Naive B cell (primary cell): ENCODE results near the gene SMTNL1. TPM values are rescaled to one million over a fixed set of nuclear protein-coding genes. Genes with fewer than 3 reads are reported as not detected.

Experiments used
- ATAC-seq, 2 donors: fragments of 150-1000 bp; cut with Tn5 transposase; 2 replicates each; pipeline ENCODE4 v1.10.0; 2021; ENCODE audit warnings: low read depth in 2 of 2, mild to moderate bottlenecking in 2 of 2, moderate library complexity in 2 of 2
- DNase-seq: peaks from one replicate; pipeline ENCODE4 v3.0.0; 2022
- H3K27ac Mint-ChIP-seq, 6 donors: one replicate each; pipeline ENCODE4 v1.8.0; 2020 to 2022; ENCODE audit warnings: mild to moderate bottlenecking in 6 of 6, mixed read lengths in 6 of 6, moderate library complexity in 5 of 6, inconsistent platforms in 2 of 6
- H3K27me3 Mint-ChIP-seq, 3 donors: one replicate each; pipeline ENCODE4 v1.8.0; 2021 to 2022; ENCODE audit warnings: mixed read lengths in 3 of 3, mild to moderate bottlenecking in 1 of 3
- H3K36me3 Mint-ChIP-seq, 2 donors: one replicate each; pipeline ENCODE4 v1.8.0; 2020 to 2022; ENCODE audit warnings: mixed read lengths in 2 of 2, inconsistent platforms in 1 of 2, mild to moderate bottlenecking in 1 of 2
- H3K4me1 Mint-ChIP-seq, 3 donors: one replicate each; pipeline ENCODE4 v1.8.0; 2020 to 2022; ENCODE audit warnings: mixed read lengths in 3 of 3, inconsistent platforms in 1 of 3, mild to moderate bottlenecking in 1 of 3, moderate library complexity in 1 of 3
- H3K4me3 Mint-ChIP-seq, 8 donors: one replicate each; pipeline ENCODE4 v1.8.0; 2020 to 2022; ENCODE audit warnings: mild to moderate bottlenecking in 8 of 8, mixed read lengths in 8 of 8, moderate library complexity in 8 of 8, inconsistent platforms in 2 of 8
- H3K9me3 Mint-ChIP-seq, 7 donors: one replicate each; pipeline ENCODE4 v1.8.0; 2020 to 2022; ENCODE audit warnings: mixed read lengths in 7 of 7, mild to moderate bottlenecking in 5 of 7, inconsistent platforms in 2 of 7, moderate library complexity in 1 of 7
- polyA plus RNA-seq, 6 donors: library from polyadenylated mRNA; unstranded; fragments of 300-500 nt; fragmentation: Illumina TruSeq; gene quantifications; one replicate each; pipeline ENCODE4 v1.2.3, GENCODE V29; 2021; ENCODE audit warnings: low read depth in 6 of 6

SMTNL1 gene
- polyA plus RNA-seq, 6 donors from 2014 or later, result 0.18 to 0.40 (median 0.34) TPM; not detected in 3

- H3K4me1 Mint-ChIP-seq, result peaks cover 0 to 12% (median 0%) of the 10 kb centered on the region in 3 donors
- H3K27ac Mint-ChIP-seq, result no peak overlapping the region
- no peaks in the 10 kb centered on the region for H3K9me3 Mint-ChIP-seq
- H3K4me3 Mint-ChIP-seq, result peak overlapping the region in 1 of 8 donors; percentile 50
- no peaks in the 10 kb centered on the region for H3K27me3 Mint-ChIP-seq
- DNase-seq (no peak), ATAC-seq (no peak)
- H3K36me3 Mint-ChIP-seq, result peaks cover 0 to 3% of the 10 kb centered on the region in 2 donors
These were observed 36.9 kb upstream of the SMTNL1 start for GRCh38 chr11:57500515-57500914.

- no peaks in the 10 kb centered on the region for H3K27me3 Mint-ChIP-seq
- peak overlapping the region in 1 of 6 donors; percentile 34 for H3K27ac Mint-ChIP-seq
- no peaks in the 10 kb centered on the region for H3K9me3 Mint-ChIP-seq
- ATAC-seq (no peak), DNase-seq (no peak)
- H3K4me3 Mint-ChIP-seq, result no peak overlapping the region
- peaks cover 0 to 2% of the 10 kb centered on the region in 2 donors for H3K36me3 Mint-ChIP-seq
- H3K4me1 Mint-ChIP-seq, result peaks cover 0 to 12% (median 0%) of the 10 kb centered on the region in 3 donors
These were observed 36.5 kb upstream of the SMTNL1 start for GRCh38 chr11:57500926-57501325.

GRCh38 chr11:57501953-57502352 is 35.4 kb upstream of the SMTNL1 start:
- peaks cover 0 to 12% (median 0%) of the 10 kb centered on the region in 3 donors for H3K4me1 Mint-ChIP-seq
- ATAC-seq, result no peak
- DNase-seq, result no peak
- H3K27ac Mint-ChIP-seq, result no peak overlapping the region
- peak overlapping the region in 1 of 8 donors; percentile 49 for H3K4me3 Mint-ChIP-seq
- no peaks in the 10 kb centered on the region for H3K9me3 Mint-ChIP-seq
- H3K27me3 Mint-ChIP-seq, result no peaks in the 10 kb centered on the region
- H3K36me3 Mint-ChIP-seq, result no peaks in the 10 kb centered on the region

DNA sequence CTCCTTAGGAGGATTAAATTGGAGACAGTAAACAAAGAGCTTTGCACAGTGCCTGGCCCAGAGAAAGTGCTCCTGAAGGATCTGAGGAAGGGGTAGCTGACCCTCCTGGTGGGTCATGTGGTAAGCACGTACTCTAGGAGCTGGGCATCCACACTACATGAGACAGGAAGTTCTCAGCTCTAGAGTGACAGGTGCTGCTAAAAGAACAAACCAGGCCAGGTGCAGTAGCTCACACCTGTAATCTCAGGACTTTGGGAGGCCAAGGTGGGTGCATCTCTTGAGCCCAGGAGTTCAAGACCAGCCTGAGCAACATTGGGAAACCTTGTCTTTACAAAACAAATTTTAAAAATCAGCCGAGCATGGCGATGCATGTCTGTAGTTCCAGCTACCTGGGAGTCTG is 35.0 kb upstream of the SMTNL1 start:
- no peaks in the 10 kb centered on the region for H3K36me3 Mint-ChIP-seq
- H3K9me3 Mint-ChIP-seq, result no peaks in the 10 kb centered on the region
- ATAC-seq, result no peak
- no peak overlapping the region for H3K27ac Mint-ChIP-seq
- H3K4me1 Mint-ChIP-seq, result peaks cover 0 to 12% (median 0%) of the 10 kb centered on the region in 3 donors
- no peak for DNase-seq
- no peaks in the 10 kb centered on the region for H3K27me3 Mint-ChIP-seq
- H3K4me3 Mint-ChIP-seq, result no peak overlapping the region

DNA sequence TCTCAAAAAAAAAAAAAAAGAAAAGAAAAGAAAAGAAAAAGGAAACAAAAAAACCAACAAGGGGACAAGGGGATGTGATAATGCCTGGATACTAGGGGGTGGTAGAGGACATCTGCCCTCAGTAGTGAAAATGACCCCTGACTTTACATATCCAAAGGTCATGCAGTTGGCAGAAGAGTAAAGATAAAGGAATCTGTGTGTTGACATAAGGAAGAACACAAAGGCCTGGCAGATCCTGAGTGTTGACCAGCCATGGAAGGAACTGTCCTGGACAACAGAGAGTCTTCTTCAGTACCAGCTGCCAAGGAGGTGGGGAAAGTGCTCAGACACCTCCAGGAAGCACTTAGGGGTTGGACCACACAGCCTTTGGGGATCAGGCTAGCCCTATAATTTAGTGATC is 34.5 kb upstream of the SMTNL1 start:
- peaks cover 0 to 12% (median 0%) of the 10 kb centered on the region in 3 donors for H3K4me1 Mint-ChIP-seq
- H3K27ac Mint-ChIP-seq, result peak overlapping the region in 1 of 6 donors; percentile 68
- no peaks in the 10 kb centered on the region for H3K9me3 Mint-ChIP-seq
- H3K4me3 Mint-ChIP-seq, result no peak overlapping the region
- H3K27me3 Mint-ChIP-seq, result no peaks in the 10 kb centered on the region
- DNase-seq, result no peak
- ATAC-seq, result no peak
- H3K36me3 Mint-ChIP-seq, result no peaks in the 10 kb centered on the region

DNA sequence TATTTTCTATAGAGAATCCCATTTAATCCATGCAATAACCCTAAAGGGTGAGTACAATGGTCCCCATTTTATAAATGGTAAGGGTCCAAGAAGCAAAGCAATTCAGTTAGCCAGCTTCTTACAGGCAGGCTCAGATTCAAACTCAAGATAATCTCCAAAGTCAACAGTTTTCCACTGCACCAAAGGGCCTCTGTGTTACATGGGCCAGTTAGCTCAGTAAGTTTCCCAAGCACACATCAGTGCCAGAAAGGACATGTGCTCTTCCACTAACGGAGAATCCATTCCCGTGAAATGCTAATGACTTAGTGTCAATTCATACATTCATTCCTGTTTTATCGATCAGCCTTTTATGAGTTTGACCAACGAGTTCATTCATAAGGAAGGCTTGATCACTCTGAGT is 32.9 kb upstream of the SMTNL1 start:
- no peak overlapping the region for H3K27ac Mint-ChIP-seq
- no peak overlapping the region for H3K4me3 Mint-ChIP-seq
- DNase-seq (no peak), ATAC-seq (no peak)
- no peaks in the 10 kb centered on the region for H3K36me3 Mint-ChIP-seq
- H3K4me1 Mint-ChIP-seq, result peaks cover 0 to 11% (median 0%) of the 10 kb centered on the region in 3 donors
- no peaks in the 10 kb centered on the region for H3K27me3 Mint-ChIP-seq
- no peaks in the 10 kb centered on the region for H3K9me3 Mint-ChIP-seq

DNA sequence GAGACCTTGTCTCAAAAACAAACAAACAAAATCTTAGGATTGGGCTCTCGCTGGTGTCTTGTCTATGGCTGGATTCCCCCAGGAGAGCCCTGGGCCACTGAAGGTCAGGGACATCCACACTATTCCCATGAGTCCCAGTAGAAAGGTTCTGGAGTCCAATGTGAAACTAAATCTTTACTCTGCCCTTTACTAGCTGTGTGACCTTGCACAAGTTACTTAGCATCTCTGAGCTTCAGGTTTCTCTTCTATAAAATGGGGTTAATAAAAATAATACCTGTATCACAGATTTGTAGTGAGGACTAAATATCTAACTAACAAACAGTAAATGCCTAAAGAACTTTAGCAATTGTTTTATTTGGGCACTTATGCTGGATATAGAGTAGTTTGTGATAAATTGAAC is 30.9 kb upstream of the SMTNL1 start:
- ATAC-seq, result no peak
- Mint-ChIP-seq H3K36me3 (no peaks in the 10 kb centered on the region), H3K27me3 (no peaks in the 10 kb centered on the region)

GRCh38 chr11:57508341-57509170 is 28.8 kb upstream of the SMTNL1 start:
- Mint-ChIP-seq H3K4me1 (peaks cover 14 to 21% (median 18%) of the 10 kb centered on the region in 3 donors), H3K36me3 (no peaks in the 10 kb centered on the region), H3K4me3 (no peak overlapping the region), H3K9me3 (no peaks in the 10 kb centered on the region), H3K27ac (peak overlapping the region in 2 of 6 donors; percentile 24 to 66), H3K27me3 (no peaks in the 10 kb centered on the region)
- no peak for ATAC-seq
- DNase-seq, result no peak

More for the DNA sequence above, 30.9 kb upstream of the SMTNL1 start:
- no peak for DNase-seq
- H3K9me3 Mint-ChIP-seq, result no peaks in the 10 kb centered on the region
- H3K4me3 Mint-ChIP-seq, result no peak overlapping the region
- no peak overlapping the region for H3K27ac Mint-ChIP-seq
- H3K4me1 Mint-ChIP-seq, result peaks cover under 1 to 2% (median 2%) of the 10 kb centered on the region in 3 donors

GRCh38 chr11:57511741-57512430 is 25.5 kb upstream of the SMTNL1 start:
- Mint-ChIP-seq H3K36me3 (no peaks in the 10 kb centered on the region), H3K4me1 (peaks cover 30 to 38% (median 35%) of the 10 kb centered on the region in 3 donors), H3K4me3 (peak overlapping the region in 4 of 8 donors; percentile 7 to 91 (median 54)), H3K27me3 (no peaks in the 10 kb centered on the region), H3K9me3 (no peaks in the 10 kb centered on the region), H3K27ac (peak overlapping the region; percentile 44 to 92 (median 84))
- DNase-seq (no peak), ATAC-seq (peak; percentile 42 to 56)

DNA sequence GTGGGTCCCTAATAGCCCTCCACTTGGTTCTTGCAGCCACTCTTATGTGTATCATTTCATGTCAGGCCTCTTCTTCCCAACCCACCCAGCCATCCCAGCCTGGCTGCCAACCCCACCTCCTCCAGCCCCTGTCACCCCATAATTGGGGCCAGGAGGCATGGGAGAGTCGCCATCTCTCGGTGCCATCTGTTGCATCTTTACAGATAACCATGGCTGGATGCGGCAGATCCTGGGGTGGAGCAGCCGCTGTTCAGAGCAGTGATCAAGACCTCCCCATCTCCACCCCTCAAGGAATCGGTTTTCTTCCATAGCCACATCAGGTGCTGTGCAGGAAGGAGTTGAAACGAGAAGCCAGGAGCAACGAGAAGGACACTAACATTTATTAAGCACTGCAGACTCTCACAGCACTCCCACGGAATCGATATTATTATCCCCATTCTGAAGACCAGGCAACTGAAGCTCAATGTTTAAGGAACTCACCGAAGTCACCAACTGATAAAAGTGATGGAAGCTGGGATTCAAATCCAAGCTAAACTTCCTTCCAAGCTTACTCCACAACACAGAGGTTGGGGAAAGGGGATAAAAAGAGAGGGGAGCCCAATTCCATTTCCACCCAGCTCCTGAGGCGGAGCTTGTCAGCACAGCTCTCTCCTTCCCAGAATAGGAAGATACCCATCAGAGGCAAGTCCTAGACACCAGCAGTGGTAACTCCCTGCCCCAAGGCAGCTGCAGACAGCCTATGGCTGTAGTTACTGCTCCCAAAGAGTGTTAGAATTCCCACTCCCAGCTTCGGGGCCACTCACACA is 24.5 kb upstream of the SMTNL1 start:
- no peak for ATAC-seq
- H3K36me3 Mint-ChIP-seq, result no peaks in the 10 kb centered on the region
- H3K27ac Mint-ChIP-seq, result peak overlapping the region in 4 of 6 donors; percentile 27 to 86 (median 61)
- H3K4me3 Mint-ChIP-seq, result peak overlapping the region in 6 of 8 donors; percentile 20 to 91 (median 51)
- H3K4me1 Mint-ChIP-seq, result peaks cover 30 to 38% (median 38%) of the 10 kb centered on the region in 3 donors
- no peak for DNase-seq
- no peaks in the 10 kb centered on the region for H3K27me3 Mint-ChIP-seq
- H3K9me3 Mint-ChIP-seq, result no peaks in the 10 kb centered on the region

DNA sequence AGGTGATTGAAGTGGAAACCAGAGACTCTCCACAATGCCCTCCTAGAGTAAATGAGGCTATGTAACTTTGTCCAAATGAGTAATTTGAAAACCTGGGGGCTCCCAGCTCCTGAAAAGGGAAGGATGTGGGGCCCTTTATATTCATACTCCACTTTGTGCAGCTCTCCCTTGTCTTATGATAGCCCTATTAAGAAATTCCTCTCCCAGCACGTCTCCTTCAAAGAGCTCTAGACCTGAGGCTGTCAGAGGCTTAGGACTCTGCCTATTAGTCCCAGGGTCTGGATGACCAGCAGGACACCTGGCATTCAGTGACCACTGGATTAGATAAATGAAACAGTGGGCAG is 24.0 kb upstream of the SMTNL1 start:
- no peaks in the 10 kb centered on the region for H3K36me3 Mint-ChIP-seq
- H3K4me1 Mint-ChIP-seq, result peaks cover 31 to 40% (median 38%) of the 10 kb centered on the region in 3 donors
- H3K9me3 Mint-ChIP-seq, result no peaks in the 10 kb centered on the region
- DNase-seq (no peak), ATAC-seq (no peak)
- no peaks in the 10 kb centered on the region for H3K27me3 Mint-ChIP-seq
- no peak overlapping the region for H3K27ac Mint-ChIP-seq
- H3K4me3 Mint-ChIP-seq, result peak overlapping the region; percentile 53 to 94 (median 82)

DNA sequence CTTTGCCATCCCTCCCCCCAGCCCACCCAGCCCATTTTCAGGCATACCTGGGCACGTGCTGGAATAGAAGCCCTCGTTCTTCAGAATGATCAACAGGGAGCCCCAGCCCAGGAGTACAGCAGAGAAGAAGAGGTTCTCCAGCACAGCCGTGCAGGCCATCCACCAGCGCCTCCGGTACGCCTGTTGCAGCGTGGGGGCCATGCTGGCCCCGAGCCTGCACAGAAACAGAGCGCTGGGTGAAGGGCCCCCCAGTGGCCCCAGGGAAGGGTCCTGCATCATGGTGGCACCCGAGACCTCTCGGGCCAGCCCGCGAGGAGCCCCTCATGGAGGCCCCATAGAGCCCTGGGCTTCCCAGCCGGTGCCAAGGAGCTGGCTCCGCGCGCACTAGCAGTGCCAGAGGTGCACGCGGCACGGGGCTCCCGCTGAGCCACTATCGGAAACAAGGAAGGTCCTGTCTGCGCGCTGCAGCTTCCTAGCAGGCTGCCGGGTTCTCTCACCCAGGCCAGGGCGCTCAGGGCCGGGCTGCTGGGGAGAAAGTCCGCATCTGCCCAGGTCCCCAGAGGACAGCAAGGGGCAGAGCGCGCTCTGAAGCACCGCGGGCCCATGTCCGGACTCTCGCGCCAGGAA is 23.4 kb upstream of the SMTNL1 start:
- no peak for DNase-seq
- Mint-ChIP-seq H3K27ac (peak overlapping the region in 2 of 6 donors; percentile 15 to 60), H3K9me3 (no peaks in the 10 kb centered on the region), H3K36me3 (no peaks in the 10 kb centered on the region), H3K27me3 (no peaks in the 10 kb centered on the region), H3K4me1 (peaks cover 37 to 43% (median 38%) of the 10 kb centered on the region in 3 donors), H3K4me3 (peak overlapping the region; percentile 91 to 99 (median 97))
- peak; percentile 31 to 42 for ATAC-seq
